ENCODE results near the gene CCDC78.
A peak's percentile ranks its signal among the peaks of the same experiment; 100 is the strongest.

CCDC78 gene

GRCh38 chr16:730666-731509 is 4.6 kb upstream of the CCDC78 start:
- TF ChIP-seq SUZ12 (IDR thresholded peaks at IDR 0.05) (no peak), CTBP1 (IDR thresholded peaks at IDR 0.05; ENCODE audit: borderline replicate concordance) (no peak), BHLHE40 (IDR thresholded peaks at IDR 0.05; ENCODE audit: borderline replicate concordance) (no peak), ZNF384 (IDR thresholded peaks at IDR 0.05) (no peak), SP1 (IDR thresholded peaks at IDR 0.05) (no peak), NFRKB (IDR thresholded peaks at IDR 0.05) (no peak), HDGF (IDR thresholded peaks at IDR 0.05; ENCODE audit: borderline replicate concordance) (no peak), LEF1 (IDR thresholded peaks at IDR 0.05; ENCODE audit: borderline replicate concordance) (no peak), ARNT (IDR thresholded peaks at IDR 0.05) (no peak), FOXM1 (IDR thresholded peaks at IDR 0.05; ENCODE audit: borderline replicate concordance) (no peak), L3MBTL2 (conservative IDR thresholded peaks at IDR 0.05) (no peak), TARDBP (IDR thresholded peaks at IDR 0.05) (no peak), FOXA1 (IDR thresholded peaks at IDR 0.05) (no peak), PKNOX1 (IDR thresholded peaks at IDR 0.05) (no peak)
- no peak for DNase-seq (ENCODE audit: extremely low spot score)
- POLR2A ChIA-PET: interaction anchor here (0.9 to 4.8 kb wide), 5 partner anchors 9 to 54 kb away, joined by 3 to 47 read pairs (median 3); partner anchors contain the start of genes ANTKMT and CIAO3
- CTCF ChIA-PET: no interaction called here

- no peak for DNase-seq (ENCODE audit: extremely low spot score)
- TF ChIP-seq TARDBP (IDR thresholded peaks at IDR 0.05) (no peak), ZNF384 (IDR thresholded peaks at IDR 0.05) (no peak), SUZ12 (IDR thresholded peaks at IDR 0.05) (no peak), ARNT (IDR thresholded peaks at IDR 0.05) (no peak), SP1 (IDR thresholded peaks at IDR 0.05) (no peak), BHLHE40 (IDR thresholded peaks at IDR 0.05; ENCODE audit: borderline replicate concordance) (no peak), NFRKB (IDR thresholded peaks at IDR 0.05) (no peak), PKNOX1 (IDR thresholded peaks at IDR 0.05) (no peak), CTBP1 (IDR thresholded peaks at IDR 0.05; ENCODE audit: borderline replicate concordance) (no peak), L3MBTL2 (conservative IDR thresholded peaks at IDR 0.05) (no peak), FOXM1 (IDR thresholded peaks at IDR 0.05; ENCODE audit: borderline replicate concordance) (no peak)
- CTCF ChIA-PET: interaction anchor here (0.7 to 1.0 kb wide), 2 partner anchors 55 to 571 kb away, joined by 3 to 4 read pairs; no protein-coding TSS in a partner anchor
- POLR2A ChIA-PET: interaction anchor here (0.9 to 4.8 kb wide), 5 partner anchors 9 to 59 kb away, joined by 3 to 47 read pairs (median 3); partner anchors contain the start of genes ANTKMT, CHTF18, CIAO3 and RPUSD1
Measured at GRCh38 chr16:729768-730665, 3.8 kb upstream of the CCDC78 start.

DNA sequence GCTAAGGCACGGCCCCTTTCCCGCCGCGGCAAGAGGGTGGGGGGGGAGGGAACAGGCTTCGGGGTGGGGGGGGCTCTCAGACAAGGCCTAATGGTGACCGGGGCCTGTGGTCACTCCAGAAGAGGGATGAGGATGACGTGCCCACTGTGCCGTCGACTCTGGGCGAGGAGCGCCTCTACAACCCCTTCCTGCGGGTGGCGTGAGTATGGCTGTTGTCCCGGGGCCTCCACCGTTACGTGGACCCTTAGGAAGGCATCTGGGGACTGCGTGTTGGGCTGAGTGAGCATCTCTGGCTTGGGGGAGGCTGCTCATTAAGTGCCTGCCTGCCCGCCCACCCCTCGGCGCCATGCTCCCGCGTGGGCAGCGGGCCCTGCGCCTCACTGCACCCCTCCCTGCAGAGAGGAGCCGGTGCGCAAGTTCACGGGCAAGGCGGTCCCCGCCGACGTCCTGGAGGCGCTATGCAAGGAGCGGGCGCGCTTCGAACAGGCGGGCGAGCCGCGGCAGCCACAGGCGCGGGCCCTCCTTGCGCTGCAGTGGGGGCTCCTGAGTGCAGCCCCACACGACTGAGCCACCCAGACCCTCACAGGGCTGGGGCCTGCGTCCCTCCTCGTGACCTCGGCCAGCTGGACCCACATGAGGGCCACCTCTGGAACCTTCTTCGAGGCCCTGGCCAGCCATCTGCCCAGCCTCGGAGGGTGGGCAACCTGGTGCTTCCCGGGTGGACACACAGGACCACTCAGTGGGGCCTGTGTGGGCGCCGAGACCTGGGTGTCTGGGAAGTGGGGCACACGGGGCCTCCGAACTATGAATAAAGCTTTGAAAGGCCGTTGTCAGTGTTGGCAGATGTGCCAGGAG is 2.9 kb upstream of the CCDC78 start:
- DNase-seq (ENCODE audit: extremely low spot score): no peak
- ChIA-PET CTCF (interaction anchor here (0.7 to 1.0 kb wide), 2 partner anchors 56 to 572 kb away, joined by 3 to 4 read pairs; no protein-coding TSS in a partner anchor), POLR2A (interaction anchor here (1.0 to 5.0 kb wide), 5 partner anchors 9 to 60 kb away, joined by 3 to 47 read pairs (median 12); partner anchors contain the start of genes ANTKMT, CHTF18, CIAO3 and METRN)
- TF ChIP-seq FOXM1 (IDR thresholded peaks at IDR 0.05; ENCODE audit: borderline replicate concordance) (no peak), FOXK2 (IDR thresholded peaks at IDR 0.05) (no peak), ELF4 (IDR thresholded peaks at IDR 0.05) (no peak), BHLHE40 (IDR thresholded peaks at IDR 0.05; ENCODE audit: borderline replicate concordance) (no peak), FOXA1 (IDR thresholded peaks at IDR 0.05) (no peak), ARNT (IDR thresholded peaks at IDR 0.05) (no peak), LEF1 (IDR thresholded peaks at IDR 0.05; ENCODE audit: borderline replicate concordance) (no peak), TARDBP (IDR thresholded peaks at IDR 0.05) (no peak), SUZ12 (IDR thresholded peaks at IDR 0.05) (no peak), CTBP1 (IDR thresholded peaks at IDR 0.05; ENCODE audit: borderline replicate concordance) (no peak), HDGF (IDR thresholded peaks at IDR 0.05; ENCODE audit: borderline replicate concordance) (no peak), NFRKB (IDR thresholded peaks at IDR 0.05) (no peak), SP1 (IDR thresholded peaks at IDR 0.05) (no peak), L3MBTL2 (conservative IDR thresholded peaks at IDR 0.05) (no peak), PKNOX1 (IDR thresholded peaks at IDR 0.05) (no peak), ZNF384 (IDR thresholded peaks at IDR 0.05) (no peak)

GRCh38 chr16:728131-728889 is 2.1 kb upstream of the CCDC78 start:
- peak; percentile 69 for DNase-seq (ENCODE audit: extremely low spot score)
- POLR2A ChIA-PET: interaction anchor here (0.7 to 5.0 kb wide), 5 partner anchors 8 to 60 kb away, joined by 3 to 47 read pairs (median 12); partner anchors contain the start of genes ANTKMT, CHTF18, CIAO3 and METRN
- TF ChIP-seq ELF4 (IDR thresholded peaks at IDR 0.05) (no peak), ARNT (IDR thresholded peaks at IDR 0.05) (no peak), SP1 (IDR thresholded peaks at IDR 0.05) (no peak), FOXK2 (IDR thresholded peaks at IDR 0.05) (no peak), PKNOX1 (IDR thresholded peaks at IDR 0.05) (no peak), TARDBP (IDR thresholded peaks at IDR 0.05) (no peak), FOXA1 (IDR thresholded peaks at IDR 0.05) (no peak)
- CTCF ChIA-PET: interaction anchor here (1.0 kb wide), 1 partner anchor 9 kb away, joined by 4 read pairs; no protein-coding TSS in a partner anchor

All from HEK293T (cell line).